AG04450 (cell line): Measurements from ENCODE around the gene GLCCI1. TPM values are rescaled to one million over a fixed set of nuclear protein-coding genes. Genes with fewer than 3 reads are reported as not detected.

Experiments used
- CTCF ChIA-PET: fragments of 300-600, 350-600 bp; formaldehyde crosslinking; extraction: SDS; loops from one replicate; lab custom pipeline; 2022; ENCODE audit warnings: antibody characterized with exemption, inconsistent platforms; lab: Charles Lee
- POLR2A ChIA-PET: fragments of 350-600 bp; formaldehyde crosslinking; extraction: SDS; loops from one replicate; lab custom pipeline; 2021; ENCODE audit warnings: antibody characterized with exemption, inconsistent platforms; lab: Yijun Ruan, JAX
- DNase-seq: peaks from one replicate; pipeline ENCODE4 v3.0.0-alpha.2; 2011; ENCODE audit warnings: low read depth, low spot score
- H3K27ac ChIP-seq: one replicate; pipeline ENCODE4 v1.5.1; 2012; ENCODE audit warnings: low read depth, low read length, control low read depth
- H3K27me3 ChIP-seq: one replicate; pipeline ENCODE4 v1.6.0; 2012; ENCODE audit warnings: low read length; ENCODE audit not compliant: control insufficient read depth, insufficient read depth
- H3K4me3 ChIP-seq: 2 replicates; pipeline ENCODE4 v1.5.1; 2011; ENCODE audit warnings: mild to moderate bottlenecking, low read depth, low read length, control low read depth
- H3K9me3 ChIP-seq: 2 replicates; pipeline ENCODE4 v1.5.1; 2012; ENCODE audit warnings: low read length; ENCODE audit not compliant: control insufficient read depth, insufficient read depth
- polyA plus RNA-seq: library from polyadenylated mRNA; depleted of rRNA; stranded (reverse); fragments of >200 nt; gene quantifications from 2 replicates; pipeline ENCODE4 v1.2.3, GENCODE V29; 2011
- TF ChIP-seq, protein P1 (sequence below): IDR thresholded peaks from 2 replicates; pipeline ENCODE4 v1.5.1; 2011; ENCODE audit warnings: low read depth, low read length, control low read depth, inconsistent platforms

The GLCCI1 gene
- polyA plus RNA-seq, 1 experiment, result 13.5 TPM

DNA sequence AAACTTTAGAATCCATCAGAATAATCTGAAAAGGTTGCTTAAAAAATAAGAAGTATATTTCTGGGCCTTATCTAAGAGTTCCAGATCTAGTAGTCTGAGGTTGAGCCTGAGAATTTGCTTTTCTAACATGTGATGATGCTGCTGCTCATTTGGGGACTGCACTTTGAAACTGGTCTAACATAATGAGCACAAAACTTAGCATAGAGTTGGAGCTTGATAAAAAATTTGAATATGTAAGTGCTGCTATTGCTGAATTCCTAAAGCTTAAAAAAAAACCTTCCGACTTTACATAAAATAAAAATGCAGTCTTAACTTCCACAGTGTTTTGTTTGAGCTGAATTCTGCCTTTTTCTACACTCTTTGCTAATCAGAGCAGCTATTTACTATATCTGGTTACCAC is 48.8 kb downstream of the GLCCI1 start:
- no peak for DNase-seq
- ChIA-PET POLR2A (no interaction called here), CTCF (no interaction called here)
- no peaks in the 10 kb centered on the region for H3K27me3 ChIP-seq
- H3K27ac ChIP-seq, result no peak overlapping the region
- TF ChIP-seq, protein P1, sequence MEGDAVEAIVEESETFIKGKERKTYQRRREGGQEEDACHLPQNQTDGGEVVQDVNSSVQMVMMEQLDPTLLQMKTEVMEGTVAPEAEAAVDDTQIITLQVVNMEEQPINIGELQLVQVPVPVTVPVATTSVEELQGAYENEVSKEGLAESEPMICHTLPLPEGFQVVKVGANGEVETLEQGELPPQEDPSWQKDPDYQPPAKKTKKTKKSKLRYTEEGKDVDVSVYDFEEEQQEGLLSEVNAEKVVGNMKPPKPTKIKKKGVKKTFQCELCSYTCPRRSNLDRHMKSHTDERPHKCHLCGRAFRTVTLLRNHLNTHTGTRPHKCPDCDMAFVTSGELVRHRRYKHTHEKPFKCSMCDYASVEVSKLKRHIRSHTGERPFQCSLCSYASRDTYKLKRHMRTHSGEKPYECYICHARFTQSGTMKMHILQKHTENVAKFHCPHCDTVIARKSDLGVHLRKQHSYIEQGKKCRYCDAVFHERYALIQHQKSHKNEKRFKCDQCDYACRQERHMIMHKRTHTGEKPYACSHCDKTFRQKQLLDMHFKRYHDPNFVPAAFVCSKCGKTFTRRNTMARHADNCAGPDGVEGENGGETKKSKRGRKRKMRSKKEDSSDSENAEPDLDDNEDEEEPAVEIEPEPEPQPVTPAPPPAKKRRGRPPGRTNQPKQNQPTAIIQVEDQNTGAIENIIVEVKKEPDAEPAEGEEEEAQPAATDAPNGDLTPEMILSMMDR, result no peak
- H3K4me3 ChIP-seq, result no peak overlapping the region
- no peaks in the 10 kb centered on the region for H3K9me3 ChIP-seq

GRCh38 chr7:8018961-8019360 is 50.4 kb downstream of the GLCCI1 start:
- no peak for DNase-seq
- Histone ChIP-seq H3K27ac (no peak overlapping the region), H3K4me3 (no peak overlapping the region), H3K27me3 (no peaks in the 10 kb centered on the region), H3K9me3 (no peaks in the 10 kb centered on the region)
- ChIA-PET CTCF (interaction anchor here (1.2 kb wide), 1 partner anchor 17 kb away, joined by 4 read pairs; no protein-coding TSS in a partner anchor), POLR2A (interaction anchor here (1.1 kb wide), 1 partner anchor 21 kb away, joined by 5 read pairs; no protein-coding TSS in a partner anchor)
- TF ChIP-seq, protein P1, result no peak

GRCh38 chr7:8022628-8023027 is 54.0 kb downstream of the GLCCI1 start:
- TF ChIP-seq, protein P1, result no peak
- ChIA-PET CTCF (interaction anchor here (0.6 to 1.9 kb wide), 2 partner anchors 13 to 342 kb away, joined by 3 to 7 read pairs; no protein-coding TSS in a partner anchor), POLR2A (no interaction called here)
- no peaks in the 10 kb centered on the region for H3K27me3 ChIP-seq
- H3K4me3 ChIP-seq, result no peak overlapping the region
- peaks cover 6% of the 10 kb centered on the region; the same call in 1 of the 2 replicates for H3K9me3 ChIP-seq
- H3K27ac ChIP-seq, result no peak overlapping the region
- no peak for DNase-seq

DNA sequence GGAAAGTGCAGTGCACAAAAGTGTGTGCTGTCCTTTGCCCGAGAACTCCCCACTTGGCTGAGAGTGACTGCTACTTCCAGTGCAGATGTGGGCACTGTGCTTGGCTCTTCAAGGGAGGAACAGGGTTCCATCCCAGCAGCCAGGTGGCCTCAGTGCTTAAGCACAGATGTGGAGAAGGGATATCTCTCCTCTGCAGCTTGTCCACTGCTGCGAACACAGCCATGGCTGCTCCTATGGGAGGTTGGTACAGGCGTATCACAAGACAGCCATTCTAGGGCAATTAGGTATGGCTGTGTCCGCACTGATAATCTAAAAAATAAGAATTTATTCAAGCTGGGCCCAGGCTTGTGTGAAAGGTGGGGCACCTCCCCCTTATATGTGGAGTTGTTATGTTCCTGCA is 66.6 kb downstream of the GLCCI1 start:
- Histone ChIP-seq H3K4me3 (no peak overlapping the region), H3K27ac (no peak overlapping the region), H3K9me3 (no peaks in the 10 kb centered on the region), H3K27me3 (no peaks in the 10 kb centered on the region)
- ChIA-PET POLR2A (no interaction called here), CTCF (interaction anchor here (0.6 to 1.9 kb wide), 22 partner anchors 11 to 1864 kb away, joined by 3 to 26 read pairs (median 4); no protein-coding TSS in a partner anchor)
- no peak for DNase-seq
- TF ChIP-seq, protein P1, result no peak

DNA sequence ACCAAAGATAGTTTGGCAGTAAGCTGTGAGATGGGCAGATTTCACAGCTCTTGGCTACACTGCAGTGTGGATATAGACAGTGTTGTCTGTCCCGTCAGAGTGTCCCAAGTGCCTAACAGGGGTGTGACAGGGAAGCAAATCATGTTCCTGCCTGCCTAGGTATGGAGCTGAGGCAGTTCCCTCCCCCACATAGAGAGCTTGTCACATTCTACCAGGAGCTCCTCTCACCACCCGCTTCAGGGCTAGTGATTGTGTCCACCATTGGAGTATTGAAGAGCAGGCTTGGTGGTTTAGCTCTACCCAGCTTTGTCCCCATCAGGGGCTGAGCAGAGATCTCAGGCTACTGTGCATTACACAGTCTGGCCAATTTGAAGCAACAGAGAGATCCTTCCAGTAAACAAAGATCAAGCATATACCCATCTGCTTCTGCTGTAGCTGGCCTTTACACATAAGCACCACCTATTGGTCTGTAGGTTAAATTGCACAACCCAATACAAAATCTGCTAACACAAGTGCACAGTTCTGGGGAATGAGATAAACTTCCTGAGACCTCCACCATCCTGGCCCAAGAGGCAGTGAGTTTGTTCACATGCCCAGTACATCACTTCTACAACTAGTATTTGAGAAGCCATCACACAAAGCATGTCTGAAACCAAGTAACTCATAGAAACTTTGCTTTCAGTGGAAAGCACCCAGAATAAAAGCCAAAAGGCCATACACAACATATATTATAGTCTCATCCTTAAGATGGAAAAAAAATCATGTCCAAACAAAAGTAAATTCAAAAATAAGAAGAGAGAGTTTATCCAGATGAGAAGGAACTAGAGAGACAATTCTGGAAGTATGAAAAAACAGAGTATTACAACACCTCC is 67.3 kb downstream of the GLCCI1 start:
- ChIA-PET CTCF (interaction anchor here (0.6 to 1.9 kb wide), 22 partner anchors 12 to 1863 kb away, joined by 3 to 26 read pairs (median 4); no protein-coding TSS in a partner anchor), POLR2A (no interaction called here)
- no peaks in the 10 kb centered on the region for H3K9me3 ChIP-seq
- H3K4me3 ChIP-seq, result no peak overlapping the region
- no peak overlapping the region for H3K27ac ChIP-seq
- peak; percentile 20 for DNase-seq
- TF ChIP-seq, protein P1, result peak; percentile 64
- no peaks in the 10 kb centered on the region for H3K27me3 ChIP-seq
